A673 (cell line): ENCODE results near the gene CAMKK1. TPM values are rescaled to one million over a fixed set of nuclear protein-coding genes. Genes with fewer than 3 reads are reported as not detected.

ENCODE experiments used
- BruUV-seq: library from RNA; stranded (reverse); fragments of 400-500 nt; replicated peaks from 2 replicates; lab custom pipeline; 2021; lab: Mats Ljungman, UMichigan
- CTCF ChIA-PET: fragments of 300-600 bp; sonication (Branson Sonifier 250); formaldehyde crosslinking; loops from one replicate; lab custom pipeline; 2022; ENCODE audit warnings: antibody characterized with exemption; lab: Charles Lee
- POLR2A ChIA-PET: fragments of 300-600 bp; sonication (Branson Sonifier 250); formaldehyde crosslinking; loops from one replicate; lab custom pipeline; 2022; ENCODE audit warnings: antibody characterized with exemption; ENCODE audit not compliant: low non-redundant PET; lab: Charles Lee
- DNase-seq: peaks from one replicate; pipeline ENCODE4 v3.0.0-alpha.2; 2015; ENCODE audit warnings: low spot score
- H3K27ac ChIP-seq: fragments of 200-600 bp; sonication (generic); 2 replicates; pipeline ENCODE4 v1.5.1; 2016; ENCODE audit warnings: mixed run types, low read depth, mild to moderate bottlenecking, mixed read lengths, antibody characterized with exemption, low read length; ENCODE audit not compliant: poor library complexity, severe bottlenecking
- H3K27me3 ChIP-seq: fragments of 200-600 bp; sonication (generic); replicated peaks from 2 replicates; pipeline ENCODE4 v1.6.1; 2017; ENCODE audit warnings: mixed run types, low read depth, mild to moderate bottlenecking, mixed read lengths, antibody characterized with exemption, low read length; ENCODE audit not compliant: insufficient read depth, poor library complexity
- H3K36me3 ChIP-seq: fragments of 200-600 bp; sonication (generic); 2 replicates; pipeline ENCODE4 v1.6.1; 2016; ENCODE audit warnings: mixed run types, mild to moderate bottlenecking, mixed read lengths, antibody characterized with exemption, low read length; ENCODE audit not compliant: insufficient read depth, poor library complexity, severe bottlenecking
- H3K4me1 ChIP-seq: fragments of 200-600 bp; sonication (generic); 2 replicates; pipeline ENCODE4 v1.6.1; 2017; ENCODE audit warnings: mixed run types, mild to moderate bottlenecking, mixed read lengths, antibody characterized with exemption, low read length; ENCODE audit not compliant: insufficient read depth, poor library complexity, severe bottlenecking
- H3K4me3 ChIP-seq: fragments of 200-600 bp; sonication (generic); 2 replicates; pipeline ENCODE4 v1.5.1; 2016; ENCODE audit warnings: low read depth, mixed run types, mild to moderate bottlenecking, mixed read lengths, low read length; ENCODE audit not compliant: poor library complexity, severe bottlenecking
- H3K9me3 ChIP-seq: fragments of 200-600 bp; sonication (generic); 2 replicates; pipeline ENCODE4 v1.6.1; 2016; ENCODE audit warnings: mixed run types, low read depth, mild to moderate bottlenecking, mixed read lengths, antibody characterized with exemption, low read length; ENCODE audit not compliant: poor library complexity, severe bottlenecking
- EZH2 ChIP-seq: fragments of 200-600 bp; sonication (generic); IDR thresholded peaks from 2 replicates; pipeline ENCODE4 v1.6.1; 2017; ENCODE audit warnings: borderline replicate concordance, low read depth, mild to moderate bottlenecking, mixed read lengths, antibody characterized with exemption, low read length; ENCODE audit not compliant: poor library complexity, severe bottlenecking
- intact Hi-C: fragments of 100-400 bp; cut with micrococcal nuclease; formaldehyde crosslinking; loops from one replicate; pipeline ENCODE4 v1.10.0; 2022; ENCODE audit not compliant: unreplicated experiment
- total RNA-seq: library from RNA; stranded (reverse); gene quantifications from 2 replicates; pipeline ENCODE4 v1.2.3, GENCODE V29; 2021
- TF ChIP-seq, protein P1 (sequence below): fragments of 300-800, 200-600 bp; sonication (generic); conservative IDR thresholded peaks from 2 replicates; pipeline ENCODE4 v1.5.1; 2017; ENCODE audit warnings: low read depth, mild to moderate bottlenecking, antibody characterized with exemption, low read length, moderate library complexity, mixed read lengths

Gene CAMKK1
- total RNA-seq, 1 experiment from 2014 or later, result 6.1 TPM

DNA sequence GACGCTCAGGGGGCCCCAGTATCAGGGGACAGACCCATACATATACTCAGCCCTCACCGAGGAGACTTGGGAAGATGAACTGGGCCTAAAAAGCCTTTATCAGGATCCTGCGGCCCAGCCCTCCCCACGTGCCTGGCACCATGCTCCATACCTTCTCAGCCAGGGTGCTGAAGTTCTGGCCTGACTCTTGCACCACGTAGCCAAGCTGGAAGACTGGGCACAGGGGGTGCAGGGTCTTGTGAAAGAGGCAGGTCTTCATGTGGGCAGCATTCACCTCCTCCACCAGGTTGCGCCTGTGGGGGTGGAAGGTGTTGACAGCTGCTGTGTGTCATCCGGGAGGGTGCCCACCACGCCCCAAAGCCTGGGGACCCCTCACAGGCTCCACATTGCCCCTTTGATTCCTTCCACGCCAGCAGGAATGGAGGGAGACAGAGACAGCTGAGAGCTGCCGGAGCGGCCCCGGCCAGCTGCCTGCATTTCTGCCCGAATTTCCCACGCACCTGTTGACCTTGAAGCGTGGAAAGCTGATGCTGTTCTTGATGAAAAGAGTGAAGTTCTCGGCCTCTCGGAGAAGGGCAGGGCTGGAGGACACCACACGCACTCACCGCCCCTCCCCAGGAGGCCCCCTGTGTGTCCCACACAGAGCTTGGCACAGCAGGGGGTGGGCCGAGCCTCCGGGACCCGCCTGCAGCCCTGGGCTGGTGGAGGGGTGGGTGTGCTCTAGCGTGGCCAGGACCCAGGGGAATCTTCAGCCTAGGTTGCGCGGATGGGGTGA lies 10.4 kb upstream of the CAMKK1 start:
- no peaks in the 10 kb centered on the region for H3K4me1 ChIP-seq
- intact Hi-C loops, result no loop called here
- no peak for DNase-seq
- H3K9me3 ChIP-seq, result no peaks in the 10 kb centered on the region
- ChIA-PET CTCF (interaction anchor here (0.6 kb wide), 1 partner anchor 11 kb away, joined by 5 read pairs; no protein-coding TSS in a partner anchor), POLR2A (interaction anchor here (0.6 kb wide), 1 partner anchor 10 kb away, joined by 8 read pairs; the partner anchor contains the start of gene CAMKK1)
- TF ChIP-seq, protein P1, sequence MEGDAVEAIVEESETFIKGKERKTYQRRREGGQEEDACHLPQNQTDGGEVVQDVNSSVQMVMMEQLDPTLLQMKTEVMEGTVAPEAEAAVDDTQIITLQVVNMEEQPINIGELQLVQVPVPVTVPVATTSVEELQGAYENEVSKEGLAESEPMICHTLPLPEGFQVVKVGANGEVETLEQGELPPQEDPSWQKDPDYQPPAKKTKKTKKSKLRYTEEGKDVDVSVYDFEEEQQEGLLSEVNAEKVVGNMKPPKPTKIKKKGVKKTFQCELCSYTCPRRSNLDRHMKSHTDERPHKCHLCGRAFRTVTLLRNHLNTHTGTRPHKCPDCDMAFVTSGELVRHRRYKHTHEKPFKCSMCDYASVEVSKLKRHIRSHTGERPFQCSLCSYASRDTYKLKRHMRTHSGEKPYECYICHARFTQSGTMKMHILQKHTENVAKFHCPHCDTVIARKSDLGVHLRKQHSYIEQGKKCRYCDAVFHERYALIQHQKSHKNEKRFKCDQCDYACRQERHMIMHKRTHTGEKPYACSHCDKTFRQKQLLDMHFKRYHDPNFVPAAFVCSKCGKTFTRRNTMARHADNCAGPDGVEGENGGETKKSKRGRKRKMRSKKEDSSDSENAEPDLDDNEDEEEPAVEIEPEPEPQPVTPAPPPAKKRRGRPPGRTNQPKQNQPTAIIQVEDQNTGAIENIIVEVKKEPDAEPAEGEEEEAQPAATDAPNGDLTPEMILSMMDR, result no peak
- TF ChIP-seq EZH2, result no peak
- no peaks in the 10 kb centered on the region for H3K27me3 ChIP-seq
- BruUV-seq, result no TSS peak
- no peaks in the 10 kb centered on the region for H3K36me3 ChIP-seq
- H3K27ac ChIP-seq, result no peak overlapping the region
- no peak overlapping the region for H3K4me3 ChIP-seq

GRCh38 chr17:3900646-3901045 lies 7.8 kb upstream of the CAMKK1 start:
- TF ChIP-seq, protein P1, result no peak
- TF ChIP-seq EZH2, result no peak
- Histone ChIP-seq H3K27me3 (no peaks in the 10 kb centered on the region), H3K9me3 (no peaks in the 10 kb centered on the region), H3K27ac (no peak overlapping the region), H3K36me3 (no peaks in the 10 kb centered on the region), H3K4me1 (peaks cover 5% of the 10 kb centered on the region), H3K4me3 (no peak overlapping the region)
- ChIA-PET CTCF (no interaction called here), POLR2A (no interaction called here)
- intact Hi-C loops, result no loop called here
- no TSS peak for BruUV-seq
- no peak for DNase-seq

DNA sequence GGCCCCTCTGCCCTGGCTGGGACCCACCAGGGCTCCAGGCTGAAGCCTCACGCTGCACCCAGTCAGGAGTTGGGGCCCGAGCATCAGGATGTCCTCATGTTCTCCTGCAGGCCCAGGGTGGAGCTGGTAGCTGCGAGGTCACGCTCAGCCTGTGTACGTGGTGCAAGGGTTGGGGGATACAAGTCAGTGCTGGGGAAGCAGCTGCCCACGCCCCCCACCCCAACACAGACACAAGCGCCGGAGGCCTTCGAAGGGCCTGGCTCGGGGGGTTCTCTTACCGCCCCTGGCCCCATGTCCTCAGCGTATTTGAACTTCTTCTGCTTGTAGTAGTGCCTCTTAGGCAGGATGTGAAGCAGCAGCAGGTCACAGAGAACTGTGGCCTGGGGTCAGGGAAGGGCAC lies 4.9 kb upstream of the CAMKK1 start:
- CTCF ChIA-PET, result interaction anchor here (1.8 kb wide), 1 partner anchor 16 kb away, joined by 5 read pairs; no protein-coding TSS in a partner anchor
- intact Hi-C loops, result no loop called here

More for the DNA sequence above, 4.9 kb upstream of the CAMKK1 start:
- no peak for DNase-seq
- no TSS peak for BruUV-seq
- no peak overlapping the region for H3K27ac ChIP-seq
- peaks cover 5% of the 10 kb centered on the region for H3K4me1 ChIP-seq
- no peaks in the 10 kb centered on the region for H3K9me3 ChIP-seq
- no peaks in the 10 kb centered on the region for H3K36me3 ChIP-seq
- H3K4me3 ChIP-seq, result no peak overlapping the region
- no peaks in the 10 kb centered on the region for H3K27me3 ChIP-seq
- TF ChIP-seq, protein P1, result no peak
- no peak for TF ChIP-seq EZH2
- POLR2A ChIA-PET, result no interaction called here
